ENCODE results near the gene ABO.
"Not testable (repeated sequence)": the region's sequence is repeated elsewhere in the genome, so short reads cannot be mapped to it uniquely, and the experiment has no call there.

Gene ABO

DNA sequence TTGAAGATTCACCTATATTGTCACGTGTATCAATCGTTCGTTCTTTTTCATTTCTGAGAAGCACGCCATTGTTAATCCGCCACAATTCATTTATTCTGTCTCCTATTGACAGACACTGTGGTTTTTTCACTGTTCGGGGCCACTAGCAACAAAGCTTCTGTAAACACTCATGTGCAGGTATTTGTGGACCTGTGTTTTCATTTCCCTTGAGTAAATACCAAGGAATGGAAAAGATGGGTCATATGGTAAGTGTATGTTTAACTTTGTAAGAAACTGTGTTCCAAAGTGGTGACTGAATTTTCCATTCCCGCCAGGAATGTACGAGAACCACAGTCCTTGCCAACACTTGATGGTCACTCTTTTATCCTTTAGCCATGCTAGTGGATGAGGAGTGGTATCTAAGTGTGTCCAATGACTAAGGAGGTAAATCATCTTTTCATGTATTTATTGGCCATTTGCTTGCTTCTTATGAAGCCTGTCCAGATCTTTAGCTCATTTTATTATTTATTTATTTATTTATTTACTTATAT lies 10.7 kb downstream of the ABO start:
- DNase-seq, result no peak

DNA sequence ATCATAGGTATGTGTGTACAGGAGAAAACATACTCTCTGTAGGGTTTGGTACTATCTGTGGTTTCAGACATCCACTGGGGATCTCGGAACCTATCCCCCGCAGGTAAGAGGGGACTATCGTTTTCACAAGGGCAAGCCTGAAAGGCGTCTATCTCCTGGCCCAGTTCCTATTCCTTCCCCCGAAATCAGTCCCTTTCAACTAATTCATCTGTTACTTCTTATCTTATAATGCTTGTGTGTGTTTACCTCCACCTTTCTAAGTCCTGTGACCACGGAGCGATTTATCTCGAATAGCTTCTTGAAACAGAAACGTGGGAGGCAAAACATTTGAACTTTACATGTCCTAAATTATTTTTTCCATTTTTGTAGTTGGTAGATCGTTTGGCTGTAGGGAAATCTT lies 11.4 kb downstream of the ABO start:
- DNase-seq, result no peak

DNA sequence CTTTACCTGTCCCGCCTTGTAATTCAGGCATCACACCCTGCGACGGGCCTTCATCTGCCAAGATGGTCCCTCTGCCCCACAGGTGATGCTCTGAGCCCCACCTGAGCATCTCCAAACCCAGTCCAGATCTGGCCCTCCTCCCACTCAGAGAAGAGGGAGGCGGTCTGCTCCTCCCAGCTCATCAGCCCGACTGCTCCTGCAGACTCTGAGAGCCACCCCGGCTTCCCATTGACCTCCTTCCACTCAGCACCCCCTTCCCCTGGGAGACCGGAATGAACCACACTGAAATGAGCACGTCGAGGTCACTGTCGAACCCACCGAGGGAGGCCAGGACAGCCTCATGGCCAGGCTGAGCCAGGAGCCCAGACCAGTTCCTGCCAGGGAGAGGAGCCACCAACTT lies 12.8 kb downstream of the ABO start:
- DNase-seq, result no peak

DNA sequence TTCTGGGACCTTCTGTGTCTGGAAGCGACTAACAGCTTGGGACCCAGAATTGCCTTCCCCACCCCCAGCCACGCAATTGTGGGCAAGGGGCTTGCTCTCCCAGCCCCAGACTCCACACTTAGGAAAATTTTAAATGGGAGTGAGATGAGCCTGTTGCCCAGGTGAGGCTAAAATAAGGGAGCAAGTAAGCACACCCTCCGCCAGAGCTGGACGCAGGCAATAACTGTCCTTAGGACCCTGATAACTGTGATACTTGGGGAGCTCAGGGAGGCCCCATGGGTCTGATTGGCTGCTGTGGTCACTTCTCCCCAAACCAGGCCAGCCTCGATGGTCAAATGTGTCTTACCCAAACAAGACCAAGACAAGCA lies 13.3 kb downstream of the ABO start:
- no peak for DNase-seq

DNA sequence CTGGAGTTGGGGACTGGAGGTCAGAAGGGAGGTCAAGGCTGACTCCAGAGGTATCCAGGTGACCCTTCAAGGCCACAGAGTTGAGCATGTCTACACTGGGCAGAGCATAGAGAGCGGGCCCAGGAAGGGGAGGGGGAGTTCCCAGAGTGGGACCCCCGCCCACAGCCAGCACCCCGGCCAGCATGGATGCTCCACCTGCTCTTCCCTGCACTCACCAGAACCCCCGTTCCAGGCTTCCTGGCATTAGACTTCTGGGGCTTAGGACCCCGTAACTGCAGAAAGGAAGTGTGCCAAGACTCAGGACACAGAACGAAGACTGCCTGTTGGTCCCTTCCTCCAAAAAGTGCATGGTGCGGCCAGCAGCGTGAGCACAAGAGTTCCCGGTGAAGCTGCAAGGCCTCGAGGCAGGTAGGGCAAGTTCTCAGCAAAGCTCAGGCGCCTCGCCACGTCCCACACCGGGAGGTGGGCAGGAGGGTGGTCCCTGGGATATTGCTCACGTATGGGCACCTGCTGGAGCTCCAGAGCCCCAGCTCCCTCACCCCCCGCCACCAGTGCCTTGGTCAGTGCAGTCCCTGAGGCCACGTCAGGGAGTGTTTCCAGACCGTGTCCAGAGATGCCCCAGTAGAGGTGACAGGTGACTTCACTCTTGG lies 13.8 kb downstream of the ABO start:
- no peak for DNase-seq

DNA sequence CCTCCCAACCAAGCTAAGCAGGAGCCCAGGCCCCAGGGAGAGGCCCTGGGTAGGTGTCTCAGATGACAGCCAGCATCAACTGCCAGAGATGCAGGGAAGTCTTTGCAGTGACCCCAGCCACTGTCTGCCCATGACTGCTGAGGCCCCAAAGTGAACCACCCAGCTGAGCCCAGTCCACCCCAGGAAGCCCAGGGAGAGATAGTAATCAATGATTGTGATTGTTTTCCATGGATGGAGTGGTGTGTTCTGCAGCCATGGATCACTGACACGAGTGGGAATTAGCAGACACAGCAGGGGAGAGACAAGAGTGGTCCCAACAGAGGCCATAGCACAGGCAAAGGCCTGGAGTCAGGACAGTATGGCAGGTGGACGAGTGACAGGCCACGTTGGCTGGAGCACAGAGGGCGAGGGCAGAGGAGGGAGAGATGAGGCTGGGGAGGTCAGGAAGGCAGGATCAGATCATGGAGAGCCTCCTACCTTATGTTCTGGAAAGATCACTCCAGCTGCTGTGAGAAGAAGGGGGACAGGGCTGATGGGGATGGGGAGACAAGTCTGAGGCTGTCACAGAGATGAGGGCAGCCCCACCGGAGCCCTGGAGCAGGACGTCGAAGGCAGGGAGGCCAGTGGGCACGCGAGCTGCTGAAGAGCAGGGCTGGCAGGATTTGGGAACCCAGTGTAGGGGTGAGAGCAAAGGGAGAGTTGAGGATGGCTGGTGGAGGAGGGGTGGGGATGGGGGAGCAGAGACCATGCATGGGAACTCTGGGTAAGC lies 14.5 kb downstream of the ABO start:
- no peak for DNase-seq

DNA sequence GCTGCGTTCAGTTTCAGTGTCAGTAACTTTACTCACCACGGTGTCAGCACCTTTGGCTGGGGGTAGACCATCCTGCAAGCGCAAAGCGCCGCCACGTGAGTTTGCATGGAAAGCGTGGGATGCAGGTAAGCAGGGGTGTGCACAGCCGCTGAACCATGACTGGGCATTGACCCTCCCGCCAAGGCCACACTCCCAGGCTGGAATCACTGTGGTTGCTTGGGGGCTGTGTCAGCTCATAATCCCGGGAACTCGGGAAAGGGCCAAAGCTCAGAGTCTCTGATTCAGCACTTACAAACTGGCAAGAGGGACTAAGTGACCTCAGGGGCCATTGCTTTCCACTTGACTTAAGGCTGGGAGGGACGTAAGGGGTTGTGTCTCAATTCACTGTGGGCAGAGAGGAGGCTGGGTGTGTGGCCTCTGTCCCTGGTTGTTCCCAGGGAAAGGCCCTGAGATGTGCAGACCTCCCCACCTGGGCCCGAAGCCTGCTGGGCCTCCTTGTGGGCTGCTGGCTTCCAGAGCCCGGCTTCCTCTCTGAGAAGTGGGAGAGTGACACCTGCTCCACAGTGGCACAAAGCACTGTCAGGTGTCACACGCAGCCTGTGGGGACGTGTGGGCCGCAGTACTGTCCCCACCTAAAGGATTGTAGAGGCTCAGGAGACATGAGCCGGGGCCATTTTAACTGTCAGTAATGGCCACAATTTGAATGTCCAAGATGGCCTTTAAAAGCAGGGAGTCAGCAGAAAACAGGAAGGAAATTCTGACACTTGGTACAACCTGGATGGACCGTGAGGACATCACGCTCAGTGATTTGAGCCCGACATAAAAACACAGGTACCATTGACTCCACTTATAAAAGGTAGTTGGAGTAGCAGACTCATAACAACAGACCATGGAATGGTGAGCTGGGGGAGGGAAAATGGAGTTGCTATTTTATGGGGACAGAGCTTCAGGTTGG lies 16.7 kb downstream of the ABO start:
- DNase-seq, result peak; percentile 58

DNA sequence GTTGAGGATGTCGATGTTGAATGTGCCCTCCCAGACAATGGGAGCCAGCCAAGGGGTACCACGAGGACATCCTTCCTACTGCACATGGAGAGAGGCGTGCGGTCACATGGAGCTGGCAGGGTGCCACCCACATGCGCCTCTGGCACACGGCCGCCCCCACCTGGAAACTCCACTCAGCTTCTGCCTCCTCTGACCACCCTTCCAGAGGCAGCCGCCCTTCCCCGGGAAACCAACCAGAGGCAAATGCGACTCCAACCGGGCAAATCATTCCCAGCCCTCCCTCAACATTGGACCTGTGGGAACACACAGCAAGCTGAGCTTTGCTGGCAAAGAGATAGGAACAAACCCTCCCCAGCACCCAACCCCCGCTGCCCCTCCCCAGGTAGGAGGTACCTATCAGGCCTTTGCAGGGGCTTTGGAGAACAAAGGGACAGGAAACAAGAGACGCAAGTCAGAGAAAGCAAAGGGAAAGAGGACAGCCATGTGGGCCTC lies 17.5 kb downstream of the ABO start:
- DNase-seq, result peak; percentile 38

DNA sequence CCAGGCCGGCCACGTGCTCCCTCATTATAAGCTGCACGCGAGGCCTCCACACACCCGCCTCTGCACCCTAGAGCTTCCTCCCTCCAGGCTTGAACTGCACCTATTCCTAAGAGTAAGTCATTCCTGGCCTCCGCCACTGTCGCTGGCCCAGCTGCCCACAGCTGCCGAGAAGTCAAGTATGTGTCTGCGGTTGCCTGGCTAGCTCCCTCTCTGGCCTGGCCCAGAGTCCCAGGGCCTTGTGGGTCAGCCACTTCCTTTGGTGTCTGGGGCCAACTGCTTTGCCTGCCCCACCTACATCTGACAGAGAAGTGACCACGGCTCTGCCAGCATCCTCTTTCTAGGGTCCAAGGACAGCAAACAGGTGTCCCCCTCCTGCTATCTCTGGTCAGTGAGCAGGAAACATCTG lies 18.3 kb downstream of the ABO start:
- no peak for DNase-seq

DNA sequence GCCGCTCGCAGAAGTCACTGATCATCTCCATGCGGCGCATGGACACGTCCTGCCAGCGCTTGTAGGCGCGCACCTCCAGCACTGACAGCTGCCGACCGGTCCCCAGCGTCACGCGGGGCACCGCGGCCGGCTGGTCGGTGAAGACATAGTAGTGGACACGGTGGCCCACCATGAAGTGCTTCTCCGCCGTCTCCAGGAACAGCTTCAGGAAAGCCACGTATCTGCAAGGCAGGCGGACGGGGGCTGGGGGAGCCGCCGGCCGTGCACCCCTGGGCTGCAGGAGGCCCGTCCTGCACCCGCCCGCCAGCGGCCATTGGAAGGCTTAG lies 18.9 kb downstream of the ABO start:
- no peak for DNase-seq

DNA sequence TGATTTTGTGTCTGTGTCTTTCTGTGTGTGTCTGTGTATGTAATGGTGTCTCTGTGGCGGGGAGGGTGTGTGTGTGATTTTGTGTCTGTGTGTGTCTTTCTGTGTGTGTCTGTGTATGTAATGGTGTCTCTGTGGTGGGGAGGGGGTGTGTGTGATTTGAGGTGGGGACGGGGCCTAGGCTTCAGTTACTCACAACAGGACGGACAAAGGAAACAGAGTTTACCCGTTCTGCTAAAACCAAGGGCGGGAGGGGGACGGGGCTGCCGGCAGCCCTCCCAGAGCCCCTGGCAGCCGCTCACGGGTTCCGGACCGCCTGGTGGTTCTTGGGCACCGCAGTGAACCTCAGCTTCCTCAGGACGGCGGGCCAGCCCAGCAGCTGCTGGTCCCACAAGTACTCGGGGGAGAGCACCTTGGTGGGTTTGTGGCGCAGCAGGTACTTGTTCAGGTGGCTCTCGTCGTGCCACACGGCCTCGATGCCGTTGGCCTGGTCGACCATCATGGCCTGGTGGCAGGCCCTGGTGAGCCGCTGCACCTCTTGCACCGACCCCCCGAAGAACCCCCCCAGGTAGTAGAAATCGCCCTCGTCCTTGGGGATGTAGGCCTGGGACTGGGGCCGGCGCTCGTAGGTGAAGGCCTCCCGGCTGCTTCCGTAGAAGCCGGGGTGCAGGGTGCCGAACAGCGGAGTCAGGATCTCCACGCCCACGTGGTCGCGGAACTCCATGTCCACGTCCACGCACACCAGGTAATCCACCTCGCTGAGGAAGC lies 19.4 kb downstream of the ABO start:
- no peak for DNase-seq

DNA sequence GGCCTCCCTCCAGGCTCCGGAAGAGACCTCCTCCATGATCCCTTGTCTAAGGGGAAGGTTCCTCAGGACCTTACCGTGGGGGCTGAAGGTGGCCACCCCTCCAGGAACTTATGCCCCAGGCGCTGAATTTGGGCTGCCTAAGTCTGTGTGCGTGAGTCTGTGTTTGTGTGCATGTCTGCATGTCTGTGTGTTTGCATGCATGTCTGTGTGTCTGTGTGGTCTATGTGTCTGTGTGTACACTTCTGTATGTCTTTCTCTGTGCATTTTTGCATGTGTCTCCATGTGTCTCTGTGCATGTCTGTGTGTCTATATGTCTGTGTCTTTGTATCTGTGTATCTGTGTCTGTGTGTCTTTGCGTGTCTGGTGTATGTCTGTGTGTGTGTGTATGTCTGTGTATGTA lies 20.5 kb downstream of the ABO start:
- no peak for DNase-seq

DNA sequence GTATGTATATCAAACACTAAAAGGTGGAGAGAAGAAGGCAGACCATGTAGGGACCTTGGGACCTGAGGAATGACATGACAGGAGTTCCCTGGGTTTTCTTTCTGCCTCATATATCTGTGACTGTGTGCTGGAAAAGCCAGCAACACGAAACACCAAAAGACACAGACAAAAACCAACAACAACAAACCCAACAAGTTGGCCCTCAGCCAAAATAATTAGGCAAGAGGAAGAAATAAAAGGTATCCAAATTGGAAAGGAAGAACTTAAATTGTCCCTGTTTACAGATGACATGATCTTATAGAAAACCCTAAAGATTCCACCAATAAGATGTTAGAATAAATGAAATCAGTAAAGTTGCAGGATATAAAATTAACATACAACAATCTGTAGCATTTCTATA lies 21.7 kb downstream of the ABO start:
- DNase-seq, result no peak

DNA sequence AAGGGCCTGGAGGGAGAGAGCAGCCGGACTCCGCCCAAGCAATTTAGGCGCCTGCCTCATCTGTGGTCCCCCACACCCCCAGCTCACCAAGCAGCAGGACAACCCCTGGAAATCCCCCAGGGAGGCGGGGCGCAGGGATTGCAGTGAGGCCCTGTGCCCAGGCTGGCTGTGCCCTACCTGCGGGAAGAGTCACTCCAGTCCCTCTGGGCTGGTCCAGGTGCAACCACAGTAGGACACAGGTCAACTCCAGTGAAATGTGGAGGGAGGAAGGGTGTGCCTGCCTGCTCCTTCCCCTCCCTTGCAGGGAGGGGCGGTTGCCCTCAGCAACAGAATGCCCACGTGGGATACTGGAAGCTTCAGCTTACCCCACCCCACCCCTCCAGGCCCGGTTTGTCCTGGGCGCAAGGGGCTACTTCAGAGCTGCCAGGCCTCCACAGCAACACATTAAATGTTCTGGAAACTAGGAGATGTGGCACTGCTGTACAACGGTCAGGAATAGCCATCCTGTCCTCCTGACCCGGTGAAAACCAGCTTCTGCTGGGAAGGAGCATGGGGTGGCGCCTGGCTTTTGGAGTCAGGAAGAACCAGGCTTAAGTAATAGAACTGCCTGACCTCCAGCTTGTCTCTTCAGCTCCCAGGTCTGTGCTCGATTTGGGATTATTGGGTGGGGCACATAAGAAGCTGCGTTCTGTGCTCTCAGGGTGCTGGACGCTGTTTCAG lies 22.5 kb downstream of the ABO start:
- DNase-seq, result peak; percentile 15

DNA sequence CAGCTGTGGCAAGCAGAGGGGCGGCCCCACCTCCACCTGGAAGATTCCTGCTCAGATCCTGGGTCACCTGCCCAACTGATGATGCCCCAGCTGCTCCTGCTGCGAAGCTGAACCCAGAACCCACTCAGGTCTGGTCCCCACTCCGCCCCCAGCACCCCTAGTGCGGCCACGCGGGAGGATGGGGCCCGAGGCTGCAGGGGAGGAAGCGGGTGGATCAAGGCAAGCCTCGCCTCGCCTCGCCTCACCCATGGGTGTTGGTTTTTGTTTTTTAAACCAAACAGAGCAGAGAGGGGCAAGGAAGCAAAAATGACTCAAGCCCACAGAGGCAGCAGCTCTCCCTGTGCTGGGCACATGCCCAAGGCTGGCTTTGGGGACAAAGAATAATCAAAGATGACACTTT lies 23.2 kb downstream of the ABO start:
- DNase-seq, result no peak

DNA sequence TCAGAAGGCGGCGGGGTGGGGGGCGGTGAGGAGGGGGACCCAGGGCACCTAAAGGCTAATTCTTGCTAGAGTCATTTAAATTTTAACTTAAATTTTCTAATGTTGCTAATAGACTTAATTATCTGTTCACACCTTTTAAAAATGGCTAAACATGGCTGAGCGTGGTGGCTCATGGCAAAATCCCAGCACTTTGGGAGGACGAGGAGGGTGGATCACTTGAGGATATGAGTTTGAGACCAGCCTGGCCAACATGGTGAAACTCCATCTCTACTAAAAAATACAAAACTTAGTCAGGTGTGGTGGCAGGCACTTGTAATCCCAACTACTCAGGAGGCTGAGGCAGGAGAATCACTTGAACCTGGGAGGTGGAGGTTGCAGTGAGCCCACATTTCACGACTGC lies 23.8 kb downstream of the ABO start:
- not testable (repeated sequence) for DNase-seq

DNA sequence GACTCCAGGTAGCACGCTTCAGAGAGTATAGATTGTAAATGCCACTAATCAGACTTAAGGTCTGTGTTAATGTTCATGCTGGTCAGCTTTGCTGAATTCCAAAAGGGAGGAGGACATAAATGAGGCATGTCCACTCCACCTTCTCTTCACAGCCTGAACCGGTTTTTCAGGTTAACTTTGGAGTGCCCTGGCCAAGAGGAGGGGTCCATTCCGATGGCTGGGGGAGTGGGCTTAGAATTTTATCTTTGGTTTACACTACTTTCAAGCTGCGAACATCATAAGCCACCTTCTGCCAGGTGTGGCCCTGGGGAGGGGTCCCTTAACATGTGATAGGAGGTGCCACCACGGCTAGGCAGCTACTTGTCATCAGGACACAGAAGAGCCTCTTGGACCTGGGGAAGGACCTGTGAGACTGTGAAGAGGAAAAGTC lies 24.2 kb downstream of the ABO start:
- DNase-seq, result no peak

DNA sequence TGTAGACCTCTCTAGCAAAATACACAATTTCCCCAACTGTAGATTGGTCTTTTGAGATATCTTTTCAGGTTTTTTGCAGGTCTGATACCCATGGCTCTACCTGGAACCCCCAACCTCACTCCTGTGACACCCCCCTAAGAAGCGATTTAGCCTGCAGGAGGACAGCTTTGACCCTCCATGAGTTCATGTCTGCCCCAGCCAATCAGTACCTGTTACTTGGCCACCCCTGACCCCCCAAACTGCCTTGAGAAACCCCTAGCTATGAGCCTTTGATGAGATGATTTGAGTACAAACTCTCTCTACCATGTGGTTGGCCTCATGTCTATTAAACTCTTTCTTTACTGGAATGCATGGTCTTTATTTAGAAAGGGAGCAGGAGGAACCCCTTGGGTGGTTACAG lies 25.7 kb downstream of the ABO start:
- DNase-seq, result no peak

DNA sequence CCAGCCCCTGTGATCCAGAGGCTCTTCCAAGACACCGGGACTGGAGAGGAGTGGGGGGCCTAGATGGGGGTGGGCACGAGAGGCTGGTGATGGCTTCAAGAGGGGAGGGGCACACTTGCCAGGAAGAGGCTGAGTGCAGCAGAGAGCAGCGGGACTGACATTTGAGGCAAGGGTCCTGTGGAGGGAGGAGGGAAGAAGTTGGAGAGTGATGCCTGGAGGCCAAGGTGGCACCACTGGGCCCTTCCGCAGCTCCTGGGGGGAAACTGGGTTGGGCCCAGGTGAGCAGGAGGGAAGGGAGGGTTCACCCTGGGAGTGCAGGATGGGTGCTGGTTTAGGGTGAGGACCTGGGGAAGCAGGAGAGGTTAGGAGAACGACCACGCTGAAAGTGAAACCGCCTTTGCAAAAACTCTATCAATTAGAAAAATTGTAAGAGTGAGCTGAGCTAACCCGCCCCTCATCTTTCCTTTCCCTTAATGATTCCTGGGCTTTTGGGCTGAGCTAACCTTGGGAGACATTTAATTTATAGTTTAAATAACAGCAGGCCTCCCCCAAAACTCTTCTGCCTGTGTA lies 26.2 kb downstream of the ABO start:
- DNase-seq, result no peak

DNA sequence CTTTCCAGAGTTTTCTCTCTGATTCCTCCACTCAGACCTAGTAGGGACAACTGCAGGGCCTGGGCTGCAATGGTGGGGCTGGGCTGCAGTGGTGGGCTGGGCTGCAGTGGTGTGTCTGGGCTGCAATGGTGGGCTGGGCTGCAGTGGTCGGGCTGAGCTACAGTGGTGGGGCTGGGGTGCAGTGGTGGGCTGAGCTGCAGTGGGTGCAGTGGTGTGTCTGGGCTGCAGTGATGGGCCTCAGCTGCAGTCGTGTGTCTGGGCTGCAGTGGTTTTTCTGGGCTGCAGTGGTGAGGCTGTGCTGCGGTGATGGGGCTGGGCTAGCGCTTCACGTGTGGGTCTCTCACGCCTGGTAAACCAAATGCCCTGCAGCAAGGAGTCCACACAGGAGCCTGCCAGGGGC lies 27.4 kb downstream of the ABO start:
- DNase-seq, result no peak

DNA sequence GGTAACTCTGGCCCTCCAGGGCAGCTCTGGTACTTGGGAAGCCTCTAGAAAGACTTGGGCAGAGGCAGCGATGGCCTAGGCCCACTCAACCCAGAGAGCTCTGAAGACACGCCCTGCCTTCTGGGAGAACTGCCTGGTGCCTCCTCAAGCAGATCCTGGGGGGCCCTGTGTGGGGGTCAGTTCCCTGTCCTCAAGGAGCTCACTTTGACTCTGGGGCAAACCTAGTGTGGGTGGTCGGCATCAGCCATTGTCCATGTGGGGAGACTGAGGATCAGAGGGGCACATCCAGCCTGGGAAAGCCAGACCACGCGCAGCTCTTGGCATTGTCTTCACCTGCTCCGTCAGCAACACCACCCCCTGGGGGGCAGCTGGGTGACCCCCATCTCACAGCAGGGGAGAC lies 28.0 kb downstream of the ABO start:
- no peak for DNase-seq
